ENCODE data around the gene ASIC4. TPM values are rescaled to one million over a fixed set of nuclear protein-coding genes. Genes with fewer than 3 reads are reported as not detected.

Gene ASIC4
- total RNA-seq, 1 donor from 2014 or later, result not detected

Other genes with a start within 250 kb of the ASIC4 start
- 15.4 and 30.0 TPM in 2 replicates for gene DNAJB2, start 235.1 kb upstream of the ASIC4 start, total RNA-seq
- gene PTPRN, start 205.1 kb upstream of the ASIC4 start, total RNA-seq, result not detected in 2 replicates
- not detected in 2 replicates for gene RESP18, start 181.7 kb upstream of the ASIC4 start, total RNA-seq
- gene DNPEP, start 126.6 kb upstream of the ASIC4 start, total RNA-seq, result 53.1 and 69.5 TPM in 2 replicates
- not detected in 2 replicates for gene DES, start 96.1 kb upstream of the ASIC4 start, total RNA-seq
- gene SPEG, start 79.6 kb upstream of the ASIC4 start, total RNA-seq, result under 0.01 TPM in 1 of 2 replicates, not detected in the other
- 22.2 and 28.7 TPM in 2 replicates for gene GMPPA, start 15.6 kb upstream of the ASIC4 start, total RNA-seq
- 0.26 and 0.89 TPM in 2 replicates for gene CHPF, start 29.3 kb downstream of the ASIC4 start, total RNA-seq
- gene TMEM198, start 29.5 kb downstream of the ASIC4 start, total RNA-seq, result not detected in 2 replicates
- gene OBSL1, start 57.1 kb downstream of the ASIC4 start, total RNA-seq, result 17.2 and 40.8 TPM in 2 replicates
- under 0.01 TPM in 1 of 2 replicates, not detected in the other for gene INHA, start 57.8 kb downstream of the ASIC4 start, total RNA-seq
- 9.4 and 11.4 TPM in 2 replicates for gene STK11IP, start 83.4 kb downstream of the ASIC4 start, total RNA-seq
- gene SLC4A3, start 113.1 kb downstream of the ASIC4 start, total RNA-seq, result 0.13 and 0.25 TPM in 2 replicates